GM18505 (cell line): ENCODE measurements around the gene ACAT1.

Source experiments
- ATAC-seq: cut with Tn5 transposase; IDR thresholded peaks from one replicate; pipeline ENCODE4 v1.9.1; 2021; ENCODE audit not compliant: unreplicated experiment
- POLR2A ChIP-seq: IDR thresholded peaks from 4 replicates; pipeline ENCODE4 v1.6.1; 2011; ENCODE audit warnings: borderline replicate concordance; ENCODE audit not compliant: insufficient read depth, insufficient read length; ENCODE audit errors: extremely low read depth

ACAT1 gene

GRCh38 chr11:108167624-108168023 lies 46.3 kb downstream of the ACAT1 start:
- no peak for ATAC-seq
- no peak for TF ChIP-seq POLR2A

- no peak for TF ChIP-seq POLR2A
- ATAC-seq = no peak
Measured at GRCh38 chr11:108170184-108170583, 48.8 kb downstream of the ACAT1 start.

- no peak for ATAC-seq
Measured at GRCh38 chr11:108177570-108177969, 56.2 kb downstream of the ACAT1 start.

GRCh38 chr11:108193725-108194124 lies 72.4 kb downstream of the ACAT1 start:
- ATAC-seq = no peak
- no peak for TF ChIP-seq POLR2A

More at GRCh38 chr11:108177570-108177969, 56.2 kb downstream of the ACAT1 start:
- no peak for TF ChIP-seq POLR2A

- ATAC-seq = no peak
Measured at GRCh38 chr11:108196901-108197300, 75.5 kb downstream of the ACAT1 start.

More at GRCh38 chr11:108196901-108197300, 75.5 kb downstream of the ACAT1 start:
- TF ChIP-seq POLR2A = no peak
